ENCODE results near the gene SPTBN5.

SPTBN5 gene

GRCh38 chr15:41926185-41927056 lies 32.6 kb upstream of the SPTBN5 start:
- no peak for DNase-seq

GRCh38 chr15:41925086-41925608 lies 31.3 kb upstream of the SPTBN5 start:
- no peak for DNase-seq

DNA sequence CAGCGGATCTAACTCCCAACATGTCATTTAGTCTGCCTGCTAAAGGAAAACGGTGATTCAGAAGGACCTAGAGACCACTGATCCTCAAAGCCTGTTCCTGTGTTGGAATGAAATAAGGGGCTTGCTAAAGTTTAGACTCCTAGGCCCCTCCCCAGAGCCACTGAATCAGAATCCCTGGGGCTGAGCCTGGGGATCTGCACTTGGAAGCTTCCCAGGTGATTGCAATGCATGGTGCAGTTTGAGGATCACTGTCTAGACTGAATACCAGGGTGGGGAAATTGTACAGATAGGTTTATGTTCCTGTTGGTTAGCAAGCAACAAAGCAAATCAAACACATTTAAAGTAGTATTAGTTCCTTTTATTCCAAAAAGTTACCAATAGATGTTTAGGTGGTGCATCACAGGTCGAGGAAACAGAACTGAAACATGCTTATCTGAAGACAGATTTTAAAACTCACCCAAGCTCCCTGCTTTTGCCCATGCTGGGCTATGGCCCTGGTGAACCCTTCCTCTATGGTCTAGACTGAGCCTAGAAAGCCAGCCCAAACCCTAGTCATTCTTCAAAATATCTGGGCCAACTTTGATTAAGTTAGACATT lies 29.6 kb upstream of the SPTBN5 start:
- no peak for DNase-seq

DNA sequence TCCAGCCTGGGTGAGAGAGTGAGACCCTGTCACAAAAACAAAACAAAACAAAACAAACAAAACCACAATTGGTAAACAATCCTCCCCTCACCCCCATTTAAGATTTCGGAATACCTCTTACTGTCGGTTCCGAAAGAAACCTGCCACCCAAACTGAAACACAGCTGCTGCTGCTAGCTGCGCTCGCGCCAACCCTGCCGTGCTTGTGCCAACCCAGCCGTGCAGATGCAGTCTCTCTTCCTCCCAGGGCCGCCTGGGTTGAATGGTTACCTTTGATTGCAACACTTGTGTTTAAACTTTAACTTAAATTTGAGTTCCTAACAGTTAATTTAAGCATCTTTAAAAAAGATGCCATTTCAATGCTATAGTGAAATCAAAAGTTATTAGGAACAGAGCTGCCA lies 28.5 kb upstream of the SPTBN5 start:
- DNase-seq, result no peak

DNA sequence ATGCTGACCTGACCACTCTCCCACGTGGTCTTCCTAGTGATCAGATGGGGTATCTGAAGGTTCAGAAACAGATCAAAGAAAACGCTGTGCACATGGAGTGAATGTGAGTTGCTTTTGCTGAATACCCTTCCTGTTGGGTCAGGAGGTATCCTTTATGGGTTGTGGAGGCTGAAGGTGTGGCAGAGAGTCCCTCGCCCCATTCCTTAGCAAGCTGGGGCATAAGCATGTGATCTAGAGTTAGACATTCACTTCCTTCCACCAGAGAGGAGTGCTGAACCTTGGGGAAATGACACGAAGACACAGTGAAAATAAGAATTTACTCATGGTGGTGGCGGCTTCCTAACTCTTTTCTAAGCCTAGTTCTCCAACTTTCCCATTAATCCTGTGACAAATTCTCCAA lies 27.8 kb upstream of the SPTBN5 start:
- no peak for DNase-seq

GRCh38 chr15:41921167-41921566 lies 27.3 kb upstream of the SPTBN5 start:
- DNase-seq, result no peak

DNA sequence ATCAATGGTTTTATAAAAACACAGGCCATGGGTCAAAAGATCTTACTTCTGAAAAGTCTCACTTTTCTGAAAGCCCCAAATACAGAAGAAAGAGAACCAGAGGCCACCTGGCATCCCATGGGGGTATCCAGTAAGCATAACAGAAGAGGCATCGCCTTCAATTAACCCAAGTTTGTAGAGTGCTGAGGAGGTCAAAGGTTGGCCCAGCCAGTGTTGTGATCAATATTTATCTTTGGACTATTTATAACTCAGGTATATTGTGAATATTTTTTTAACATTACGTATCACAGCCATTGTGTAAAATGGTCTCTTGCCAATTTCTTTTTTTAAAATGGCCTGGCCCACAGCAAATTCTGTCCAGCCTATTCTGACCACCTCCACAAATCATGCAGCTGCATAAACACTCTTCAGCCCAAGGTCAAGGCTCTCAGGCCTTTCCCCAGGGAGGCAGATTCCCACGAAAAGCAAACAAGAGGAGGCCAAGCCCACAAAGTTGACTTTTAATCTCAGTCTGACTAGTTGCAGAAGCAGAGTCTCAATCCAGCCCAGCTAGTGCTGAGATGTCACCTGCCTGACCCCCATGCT lies 26.2 kb upstream of the SPTBN5 start:
- DNase-seq, result no peak

- DNase-seq, result no peak
Observed at GRCh38 chr15:41919201-41919820, 25.5 kb upstream of the SPTBN5 start.

GRCh38 chr15:41918506-41919126 lies 24.8 kb upstream of the SPTBN5 start:
- DNase-seq, result no peak

- DNase-seq, result no peak
Observed at GRCh38 chr15:41917767-41918430, 24.0 kb upstream of the SPTBN5 start.

DNA sequence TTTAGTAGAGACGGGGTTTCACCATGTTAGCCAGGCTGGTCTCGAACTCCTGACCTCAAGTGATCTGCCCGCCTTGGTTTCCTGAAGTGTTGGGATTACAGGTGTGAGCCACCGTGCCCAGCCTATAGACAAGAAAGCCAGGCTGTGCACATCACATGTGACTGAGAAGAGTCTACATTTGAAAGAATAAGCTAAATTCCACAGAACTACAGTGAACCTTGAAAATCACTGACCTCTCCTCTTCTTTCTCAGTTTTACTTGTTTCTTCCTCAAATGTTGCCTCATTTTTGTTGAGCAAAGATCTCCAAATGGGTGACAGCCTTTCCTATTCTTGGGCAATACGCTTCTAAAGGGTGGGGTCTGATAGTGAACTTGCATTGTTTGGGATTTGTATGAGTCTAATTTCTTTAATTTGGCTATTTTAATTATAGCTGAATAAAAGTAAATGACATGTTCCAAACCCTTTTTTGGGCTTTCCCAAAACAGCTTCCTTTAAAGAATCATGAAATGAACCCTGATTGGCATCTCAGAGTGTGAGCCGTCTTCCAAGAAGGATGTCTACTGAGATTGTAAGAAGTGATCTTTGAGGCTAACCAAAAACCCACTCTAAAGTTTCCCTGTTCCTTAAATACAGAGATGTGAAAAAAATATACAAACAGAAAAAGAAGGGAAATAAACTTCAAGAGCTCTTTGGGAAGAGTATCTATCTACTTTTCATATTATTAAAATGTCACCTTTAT lies 21.6 kb upstream of the SPTBN5 start:
- no peak for DNase-seq

- no peak for DNase-seq
Observed at GRCh38 chr15:41914411-41914810, 20.6 kb upstream of the SPTBN5 start.

- DNase-seq, result no peak
Observed at GRCh38 chr15:41913256-41913655, 19.4 kb upstream of the SPTBN5 start.

GRCh38 chr15:41911691-41912345 lies 18.0 kb upstream of the SPTBN5 start:
- DNase-seq, result no peak

GRCh38 chr15:41908736-41909461 lies 15.0 kb upstream of the SPTBN5 start:
- DNase-seq, result no peak

DNA sequence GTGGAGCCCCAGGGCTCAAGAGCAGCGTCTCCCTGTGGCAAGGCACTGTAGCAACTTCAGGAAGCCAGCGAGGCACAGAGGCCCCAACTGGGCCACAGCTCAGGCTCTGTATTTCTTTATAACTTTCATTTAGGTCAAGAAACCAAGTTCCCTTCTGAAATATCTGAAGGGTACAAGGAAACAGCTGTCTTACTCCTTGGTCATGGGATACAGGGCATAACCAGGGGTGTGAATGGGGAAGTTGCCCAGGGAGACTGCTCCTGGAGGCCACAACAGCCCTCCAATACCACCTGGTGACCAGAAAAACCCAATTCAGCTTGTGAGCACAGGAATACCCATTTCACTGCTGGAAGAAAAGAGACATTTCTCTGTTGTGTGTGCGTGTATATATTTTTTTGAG lies 13.3 kb upstream of the SPTBN5 start:
- DNase-seq, result no peak

GRCh38 chr15:41906608-41907007 lies 12.8 kb upstream of the SPTBN5 start:
- DNase-seq, result no peak

DNA sequence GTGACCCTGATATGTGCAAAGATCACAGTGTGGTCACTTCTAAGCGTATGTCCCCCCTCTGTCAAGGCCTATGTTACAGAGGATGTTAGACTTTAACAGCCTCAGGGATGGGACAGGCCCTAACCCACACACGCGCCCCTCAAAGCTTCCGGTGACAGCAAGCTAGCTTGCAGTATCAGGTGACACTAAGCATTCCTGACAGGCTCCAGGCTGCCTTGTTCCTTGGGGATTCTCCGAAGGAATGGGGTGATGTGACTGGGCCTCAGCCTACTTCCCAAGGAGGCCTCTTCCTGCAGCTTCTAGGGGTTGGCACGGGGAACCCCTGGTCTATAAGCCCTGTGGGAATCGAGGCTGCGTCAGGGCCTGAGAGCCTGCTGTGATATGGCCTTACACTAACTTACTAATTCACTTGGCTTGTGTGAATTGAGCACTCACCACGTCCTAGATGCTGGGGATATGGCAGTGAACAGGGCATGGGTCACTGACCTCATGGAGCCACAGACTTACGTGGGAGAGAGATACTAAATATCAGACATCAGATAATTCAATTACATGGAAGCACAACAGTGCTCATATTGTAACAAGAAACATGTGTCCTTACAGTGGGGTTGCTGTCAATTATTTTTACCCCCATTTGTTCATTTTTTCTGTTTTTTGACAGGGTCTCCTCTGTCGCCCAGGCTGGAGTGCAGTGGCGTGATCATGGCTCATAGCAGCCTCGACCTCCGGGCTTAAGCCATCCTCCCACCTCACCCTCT lies 11.4 kb upstream of the SPTBN5 start:
- DNase-seq, result no peak

- DNase-seq, result peak; percentile 82
Observed at GRCh38 chr15:41904541-41905005, 10.7 kb upstream of the SPTBN5 start.

DNA sequence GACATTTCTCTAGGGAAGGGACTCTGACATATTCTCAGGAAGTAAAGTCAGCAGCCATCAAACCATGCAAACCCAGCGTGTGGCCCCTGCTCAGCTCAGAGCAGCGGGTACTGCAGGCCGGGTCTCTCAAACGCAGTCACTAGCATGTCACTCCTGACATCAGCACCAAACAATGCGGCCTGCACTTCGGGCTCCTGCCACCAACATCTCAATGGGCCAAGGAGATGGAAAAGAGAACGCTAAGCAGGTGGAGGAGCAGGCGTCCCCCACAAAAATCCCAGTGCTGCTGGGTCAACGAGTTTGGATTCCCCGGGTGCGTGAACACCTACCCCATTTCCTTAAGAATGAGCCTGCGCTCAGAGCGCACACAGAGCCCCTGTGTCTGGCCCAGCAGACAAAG lies 9.9 kb upstream of the SPTBN5 start:
- no peak for DNase-seq

All from CD4-positive, alpha-beta T cell treated with Interleukin-12 subunit alpha and Interleukin-12 subunit beta, for 1 hour (primary cell).